ENCODE results near the gene ELAVL3. TPM values are rescaled to one million over a fixed set of nuclear protein-coding genes. Genes with fewer than 3 reads are reported as not detected.
"Not testable (repeated sequence)": the region's sequence is repeated elsewhere in the genome, so short reads cannot be mapped to it uniquely, and the experiment has no call there.

The ELAVL3 gene
- total RNA-seq, 2 donors from 2014 or later: not detected

DNA sequence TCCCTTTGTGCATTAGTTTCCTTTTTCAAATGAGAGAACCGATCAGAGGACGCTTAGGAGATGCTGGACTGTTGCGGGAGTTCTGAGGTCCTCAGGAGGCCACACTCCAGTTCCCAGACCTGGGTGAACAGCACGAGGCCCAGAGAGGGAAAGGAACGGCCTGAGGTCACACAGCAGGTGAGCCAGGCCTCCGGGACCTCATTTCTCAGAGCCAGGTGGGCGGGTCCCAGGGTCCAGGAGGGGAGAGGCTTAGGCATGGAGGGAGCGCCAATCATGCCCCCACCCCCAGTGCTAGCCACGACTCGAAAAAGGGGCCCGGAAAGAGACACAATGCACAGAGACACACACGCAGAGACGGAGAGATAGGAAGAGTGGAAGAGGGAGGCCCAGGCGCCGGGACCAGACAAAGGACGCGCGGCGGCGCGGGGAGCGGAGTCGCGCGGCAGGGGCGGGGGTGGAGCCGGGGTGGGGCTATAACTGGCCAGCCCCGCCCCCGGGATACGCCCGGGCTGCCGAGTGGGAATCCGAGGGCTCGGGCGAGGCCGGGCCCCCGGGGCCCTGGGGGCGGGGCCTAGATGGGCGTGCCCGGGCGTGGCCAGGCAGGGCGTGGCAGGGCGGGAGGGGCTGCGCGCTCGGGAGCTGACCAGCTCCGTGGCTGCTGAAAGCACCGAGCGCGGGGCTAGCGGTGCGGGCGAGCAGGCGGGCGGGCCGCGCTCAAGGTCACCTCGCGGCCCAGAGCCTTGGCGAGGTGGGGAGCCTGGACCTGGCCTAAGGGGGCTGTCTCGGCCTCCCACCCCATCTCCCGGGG is 1.6 kb downstream of the ELAVL3 start:
- intact Hi-C loops (cut with DNase I): no loop called here
- peak in 3 of 4 donors; percentile 27 to 65 (median 45) for DNase-seq
- TF ChIP-seq, protein P1, sequence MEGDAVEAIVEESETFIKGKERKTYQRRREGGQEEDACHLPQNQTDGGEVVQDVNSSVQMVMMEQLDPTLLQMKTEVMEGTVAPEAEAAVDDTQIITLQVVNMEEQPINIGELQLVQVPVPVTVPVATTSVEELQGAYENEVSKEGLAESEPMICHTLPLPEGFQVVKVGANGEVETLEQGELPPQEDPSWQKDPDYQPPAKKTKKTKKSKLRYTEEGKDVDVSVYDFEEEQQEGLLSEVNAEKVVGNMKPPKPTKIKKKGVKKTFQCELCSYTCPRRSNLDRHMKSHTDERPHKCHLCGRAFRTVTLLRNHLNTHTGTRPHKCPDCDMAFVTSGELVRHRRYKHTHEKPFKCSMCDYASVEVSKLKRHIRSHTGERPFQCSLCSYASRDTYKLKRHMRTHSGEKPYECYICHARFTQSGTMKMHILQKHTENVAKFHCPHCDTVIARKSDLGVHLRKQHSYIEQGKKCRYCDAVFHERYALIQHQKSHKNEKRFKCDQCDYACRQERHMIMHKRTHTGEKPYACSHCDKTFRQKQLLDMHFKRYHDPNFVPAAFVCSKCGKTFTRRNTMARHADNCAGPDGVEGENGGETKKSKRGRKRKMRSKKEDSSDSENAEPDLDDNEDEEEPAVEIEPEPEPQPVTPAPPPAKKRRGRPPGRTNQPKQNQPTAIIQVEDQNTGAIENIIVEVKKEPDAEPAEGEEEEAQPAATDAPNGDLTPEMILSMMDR (IDR thresholded peaks at IDR 0.05): no peak
- no peak for TF ChIP-seq POLR2A (IDR thresholded peaks at IDR 0.05)
- peak; percentile 41 for ATAC-seq
- Histone ChIP-seq H3K4me3 (no peak overlapping the region), H3K4me1 (peaks cover 30% of the 10 kb centered on the region), H3K27me3 (peaks cover 0 to 35% of the 10 kb centered on the region in 2 donors), H3K36me3 (replicated peaks in 1 of 2; ENCODE audit: insufficient read depth in 1 of 2, low read depth in 2 of 2) (no peaks in the 10 kb centered on the region), H3K27ac (no peak overlapping the region), H3K9me3 (no peaks in the 10 kb centered on the region)
- 28 to 31% methylated on average over 9 to 28 of the region's 62 CpGs for WGBS, 2 donors

DNA sequence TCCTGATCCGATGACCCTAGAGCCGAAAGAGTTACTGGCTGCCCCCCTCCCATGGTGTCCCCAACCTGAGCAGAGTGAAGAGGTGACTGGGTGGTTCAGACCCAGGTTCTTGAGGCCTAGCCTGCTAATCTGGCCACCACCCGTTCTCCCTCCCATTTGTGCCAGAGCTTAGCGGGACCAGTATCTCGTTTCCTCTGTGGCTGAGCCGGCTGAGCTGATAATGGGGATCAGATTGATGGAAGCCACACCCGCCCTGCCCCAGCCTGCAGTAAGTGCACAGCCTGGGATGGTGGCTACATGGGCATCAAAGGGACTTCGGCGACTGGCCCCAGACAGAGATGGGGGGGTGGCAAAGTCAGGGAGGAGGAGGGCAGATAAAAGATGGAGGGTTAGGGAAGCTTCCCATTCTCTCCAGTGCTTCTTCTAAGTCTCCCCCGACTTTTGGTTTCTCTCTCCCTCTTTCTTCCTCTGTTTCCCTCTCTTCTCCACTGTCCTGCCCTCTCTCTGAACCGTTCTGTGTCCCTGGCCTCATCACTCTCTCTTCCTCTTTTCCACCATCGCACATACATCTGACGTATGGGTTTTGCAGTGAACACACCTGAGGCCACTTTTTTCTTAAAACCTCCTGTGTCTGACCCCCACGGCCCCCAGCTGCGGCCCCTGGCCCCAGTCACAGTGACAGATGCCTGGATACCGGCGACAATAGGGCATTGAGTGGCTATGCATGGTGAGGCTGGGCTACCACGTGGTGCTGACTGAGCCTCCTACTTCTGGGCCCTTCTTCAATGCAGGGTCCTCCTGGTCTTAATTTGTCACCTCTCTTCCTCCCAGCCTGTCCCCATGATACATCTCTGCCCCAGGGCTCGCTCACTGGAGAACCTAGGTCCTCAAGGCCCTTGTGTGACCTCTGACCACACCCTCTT is 2.4 kb downstream of the ELAVL3 start:
- WGBS, 2 donors: 56 to 75% methylated on average over 11 to 19 of the region's 19 CpGs
- no peak for TF ChIP-seq POLR2A (IDR thresholded peaks at IDR 0.05)
- TF ChIP-seq, protein P1 (IDR thresholded peaks at IDR 0.05): no peak
- intact Hi-C loops (cut with DNase I): no loop called here
- no peak overlapping the region for H3K4me3 ChIP-seq
- H3K9me3 ChIP-seq: no peaks in the 10 kb centered on the region
- H3K27me3 ChIP-seq: peaks cover 0 to 35% of the 10 kb centered on the region in 2 donors
- no peaks in the 10 kb centered on the region for H3K36me3 ChIP-seq (replicated peaks in 1 of 2; ENCODE audit: insufficient read depth in 1 of 2, low read depth in 2 of 2)
- H3K4me1 ChIP-seq: peaks cover 30% of the 10 kb centered on the region
- no peak for ATAC-seq
- no peak for DNase-seq
- H3K27ac ChIP-seq: no peak overlapping the region

DNA sequence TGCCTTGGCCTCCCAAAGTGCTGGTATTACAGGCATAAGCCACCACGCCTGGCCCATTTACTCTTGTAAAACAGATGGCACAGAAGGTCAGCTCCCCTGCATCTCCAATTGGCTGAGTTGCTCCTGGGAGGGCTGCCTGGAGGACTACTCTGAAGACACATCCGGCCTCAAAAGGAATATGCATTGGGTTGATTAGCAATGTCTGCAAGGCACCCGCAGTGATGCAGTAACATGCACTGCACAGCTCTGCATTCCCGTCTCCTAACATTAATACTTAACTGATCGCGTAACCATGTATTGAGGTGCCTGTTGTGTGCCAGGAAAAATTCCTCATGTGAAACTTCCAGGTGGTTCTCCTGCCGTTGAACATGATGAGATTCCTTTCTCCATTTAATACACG is 5.0 kb downstream of the ELAVL3 start:
- TF ChIP-seq, protein P1 (IDR thresholded peaks at IDR 0.05): no peak
- TF ChIP-seq POLR2A (IDR thresholded peaks at IDR 0.05): no peak
- Histone ChIP-seq H3K36me3 (replicated peaks in 1 of 2; ENCODE audit: insufficient read depth in 1 of 2, low read depth in 2 of 2) (no peaks in the 10 kb centered on the region), H3K4me1 (peaks cover 16% of the 10 kb centered on the region), H3K9me3 (no peaks in the 10 kb centered on the region), H3K27ac (no peak overlapping the region), H3K4me3 (no peak overlapping the region), H3K27me3 (peaks cover 0 to 10% of the 10 kb centered on the region in 2 donors)
- 19 to 30% methylated on average over 8 of the region's 8 CpGs for WGBS, 2 donors
- ATAC-seq (peak; percentile 23), DNase-seq (peak in 3 of 4 donors; percentile 22 to 31 (median 26))
- intact Hi-C loops (cut with DNase I): no loop called here

DNA sequence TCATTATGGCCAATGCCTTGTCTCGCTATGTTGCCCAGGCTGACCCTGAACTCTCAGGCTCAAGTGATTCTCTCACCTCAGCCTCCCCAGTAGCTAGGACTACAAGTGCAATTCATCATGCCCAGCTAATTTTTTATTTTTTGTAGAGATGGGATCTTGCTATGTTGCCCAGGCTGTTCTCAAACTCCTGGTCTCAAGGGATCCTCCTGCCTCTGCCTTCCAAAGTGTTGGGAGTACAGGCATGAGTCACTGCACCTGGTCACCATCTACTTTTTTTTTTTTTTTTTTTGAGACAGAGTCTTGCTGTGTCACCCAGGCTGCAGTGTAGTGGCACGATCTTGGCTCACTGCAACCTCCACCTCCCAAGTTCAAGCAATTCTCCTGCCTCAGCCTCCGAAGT is 5.5 kb downstream of the ELAVL3 start:
- H3K27me3 ChIP-seq; intact Hi-C loops (cut with DNase I); H3K27ac ChIP-seq; H3K9me3 ChIP-seq; DNase-seq; ATAC-seq; H3K36me3 ChIP-seq (replicated peaks in 1 of 2; ENCODE audit: insufficient read depth in 1 of 2, low read depth in 2 of 2); H3K4me3 ChIP-seq: not testable (repeated sequence)
- 85 to 96% methylated on average over 3 of the region's 3 CpGs for WGBS, 2 donors
- peaks cover 13% of the 10 kb centered on the region for H3K4me1 ChIP-seq

DNA sequence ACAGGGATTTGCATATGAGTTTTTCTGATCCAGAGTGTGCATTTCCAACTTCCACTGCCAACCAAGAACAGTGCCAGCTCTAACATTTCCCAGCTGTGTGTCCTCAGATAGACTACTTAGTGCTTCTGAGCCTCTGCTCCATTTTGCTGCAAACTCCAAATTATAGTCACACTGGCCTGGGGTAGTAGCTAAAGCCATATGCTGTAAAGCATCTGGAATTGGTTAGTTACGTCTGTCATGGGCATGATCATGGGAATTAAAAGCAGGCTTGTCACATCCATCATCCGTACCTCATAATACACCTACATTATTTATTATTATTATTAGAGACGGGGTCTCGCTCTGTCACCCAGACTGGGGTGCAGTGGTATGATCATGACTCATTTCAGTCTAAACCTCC is 7.1 kb downstream of the ELAVL3 start:
- no peak for DNase-seq
- ATAC-seq: no peak
- intact Hi-C loops (cut with DNase I): no loop called here
- no peak overlapping the region for H3K27ac ChIP-seq
- WGBS, 2 donors: 88 to 91% methylated on average over 4 of the region's 4 CpGs
- no peaks in the 10 kb centered on the region for H3K36me3 ChIP-seq (replicated peaks in 1 of 2; ENCODE audit: insufficient read depth in 1 of 2, low read depth in 2 of 2)
- no peak for TF ChIP-seq POLR2A (IDR thresholded peaks at IDR 0.05)
- TF ChIP-seq, protein P1 (IDR thresholded peaks at IDR 0.05): no peak
- no peak overlapping the region for H3K4me3 ChIP-seq
- no peaks in the 10 kb centered on the region for H3K27me3 ChIP-seq
- H3K4me1 ChIP-seq: no peaks in the 10 kb centered on the region
- no peaks in the 10 kb centered on the region for H3K9me3 ChIP-seq

DNA sequence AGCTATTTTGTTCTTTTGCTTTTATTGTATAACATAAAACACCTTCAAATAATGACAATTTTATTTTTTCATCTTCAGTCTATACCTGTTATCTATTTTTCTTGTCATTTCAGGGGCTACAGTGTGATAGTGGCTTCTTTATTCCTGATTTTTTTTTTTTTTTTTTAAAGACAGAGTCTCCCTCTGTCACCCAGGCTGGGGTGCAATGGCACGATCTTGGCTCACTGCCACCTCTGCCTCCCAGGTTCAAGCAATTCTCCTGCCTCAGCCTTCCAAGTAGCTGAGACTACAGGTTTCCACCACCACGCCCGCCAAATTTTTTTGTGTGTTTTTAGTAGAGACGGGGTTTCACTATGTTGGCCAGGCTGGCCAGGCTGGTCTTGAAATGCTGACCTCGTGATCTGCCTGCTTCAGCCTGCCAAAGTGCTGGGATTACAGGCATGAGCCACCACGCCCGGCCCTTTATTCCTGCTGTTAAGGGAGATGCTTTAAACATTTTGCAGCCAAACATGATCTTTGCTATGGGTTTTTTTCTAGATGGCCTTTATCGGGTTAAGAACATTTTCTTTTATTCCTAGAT is 12.5 kb downstream of the ELAVL3 start:
- H3K36me3 ChIP-seq (replicated peaks in 1 of 2; ENCODE audit: insufficient read depth in 1 of 2, low read depth in 2 of 2); H3K4me1 ChIP-seq; DNase-seq; H3K4me3 ChIP-seq; intact Hi-C loops (cut with DNase I); H3K9me3 ChIP-seq; H3K27ac ChIP-seq; ATAC-seq; H3K27me3 ChIP-seq: not testable (repeated sequence)
- WGBS, 2 donors: 59 to 64% methylated on average over 8 of the region's 8 CpGs
